ENCODE measurements around the gene PARVB. TPM values are rescaled to one million over a fixed set of nuclear protein-coding genes. Genes with fewer than 3 reads are reported as not detected.

The PARVB gene
- total and polyA plus RNA-seq, 10 of the 15 experiments (the other 5 are each of a cell fraction or from before 2014, with no cell fraction given), result 5.2 to 264 (median 76.0) TPM

- TF ChIP-seq, protein P1, sequence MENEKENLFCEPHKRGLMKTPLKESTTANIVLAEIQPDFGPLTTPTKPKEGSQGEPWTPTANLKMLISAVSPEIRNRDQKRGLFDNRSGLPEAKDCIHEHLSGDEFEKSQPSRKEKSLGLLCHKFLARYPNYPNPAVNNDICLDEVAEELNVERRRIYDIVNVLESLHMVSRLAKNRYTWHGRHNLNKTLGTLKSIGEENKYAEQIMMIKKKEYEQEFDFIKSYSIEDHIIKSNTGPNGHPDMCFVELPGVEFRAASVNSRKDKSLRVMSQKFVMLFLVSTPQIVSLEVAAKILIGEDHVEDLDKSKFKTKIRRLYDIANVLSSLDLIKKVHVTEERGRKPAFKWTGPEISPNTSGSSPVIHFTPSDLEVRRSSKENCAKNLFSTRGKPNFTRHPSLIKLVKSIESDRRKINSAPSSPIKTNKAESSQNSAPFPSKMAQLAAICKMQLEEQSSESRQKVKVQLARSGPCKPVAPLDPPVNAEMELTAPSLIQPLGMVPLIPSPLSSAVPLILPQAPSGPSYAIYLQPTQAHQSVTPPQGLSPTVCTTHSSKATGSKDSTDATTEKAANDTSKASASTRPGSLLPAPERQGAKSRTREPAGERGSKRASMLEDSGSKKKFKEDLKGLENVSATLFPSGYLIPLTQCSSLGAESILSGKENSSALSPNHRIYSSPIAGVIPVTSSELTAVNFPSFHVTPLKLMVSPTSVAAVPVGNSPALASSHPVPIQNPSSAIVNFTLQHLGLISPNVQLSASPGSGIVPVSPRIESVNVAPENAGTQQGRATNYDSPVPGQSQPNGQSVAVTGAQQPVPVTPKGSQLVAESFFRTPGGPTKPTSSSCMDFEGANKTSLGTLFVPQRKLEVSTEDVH (IDR thresholded peaks at IDR 0.05; ENCODE audit: low read depth, partially characterized antibody), result no peak
- TF ChIP-seq ZBED1 (IDR thresholded peaks at IDR 0.05; ENCODE audit: borderline replicate concordance), result no peak
- no peak for TF ChIP-seq TCF3 (IDR thresholded peaks at IDR 0.05; ENCODE audit: borderline replicate concordance, insufficient read depth, low read depth, low read length)
- TF ChIP-seq, protein P2, sequence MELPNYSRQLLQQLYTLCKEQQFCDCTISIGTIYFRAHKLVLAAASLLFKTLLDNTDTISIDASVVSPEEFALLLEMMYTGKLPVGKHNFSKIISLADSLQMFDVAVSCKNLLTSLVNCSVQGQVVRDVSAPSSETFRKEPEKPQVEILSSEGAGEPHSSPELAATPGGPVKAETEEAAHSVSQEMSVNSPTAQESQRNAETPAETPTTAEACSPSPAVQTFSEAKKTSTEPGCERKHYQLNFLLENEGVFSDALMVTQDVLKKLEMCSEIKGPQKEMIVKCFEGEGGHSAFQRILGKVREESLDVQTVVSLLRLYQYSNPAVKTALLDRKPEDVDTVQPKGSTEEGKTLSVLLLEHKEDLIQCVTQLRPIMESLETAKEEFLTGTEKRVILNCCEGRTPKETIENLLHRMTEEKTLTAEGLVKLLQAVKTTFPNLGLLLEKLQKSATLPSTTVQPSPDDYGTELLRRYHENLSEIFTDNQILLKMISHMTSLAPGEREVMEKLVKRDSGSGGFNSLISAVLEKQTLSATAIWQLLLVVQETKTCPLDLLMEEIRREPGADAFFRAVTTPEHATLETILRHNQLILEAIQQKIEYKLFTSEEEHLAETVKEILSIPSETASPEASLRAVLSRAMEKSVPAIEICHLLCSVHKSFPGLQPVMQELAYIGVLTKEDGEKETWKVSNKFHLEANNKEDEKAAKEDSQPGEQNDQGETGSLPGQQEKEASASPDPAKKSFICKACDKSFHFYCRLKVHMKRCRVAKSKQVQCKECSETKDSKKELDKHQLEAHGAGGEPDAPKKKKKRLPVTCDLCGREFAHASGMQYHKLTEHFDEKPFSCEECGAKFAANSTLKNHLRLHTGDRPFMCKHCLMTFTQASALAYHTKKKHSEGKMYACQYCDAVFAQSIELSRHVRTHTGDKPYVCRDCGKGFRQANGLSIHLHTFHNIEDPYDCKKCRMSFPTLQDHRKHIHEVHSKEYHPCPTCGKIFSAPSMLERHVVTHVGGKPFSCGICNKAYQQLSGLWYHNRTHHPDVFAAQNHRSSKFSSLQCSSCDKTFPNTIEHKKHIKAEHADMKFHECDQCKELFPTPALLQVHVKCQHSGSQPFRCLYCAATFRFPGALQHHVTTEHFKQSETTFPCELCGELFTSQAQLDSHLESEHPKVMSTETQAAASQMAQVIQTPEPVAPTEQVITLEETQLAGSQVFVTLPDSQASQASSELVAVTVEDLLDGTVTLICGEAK (IDR thresholded peaks at IDR 0.05; ENCODE audit: borderline replicate concordance), result no peak
Measured at GRCh38 chr22:44207981-44208317, 183.8 kb downstream of the PARVB start (continued).

GRCh38 chr22:44209343-44209742 lies 185.2 kb downstream of the PARVB start:
- SMC1A ChIA-PET (ENCODE audit: uncharacterized antibody, unreplicated experiment), result no interaction called here
- H3K27me3 ChIP-seq (replicated peaks in 1 of 2; ENCODE audit: control insufficient read depth in 2 of 2, insufficient read depth in 2 of 2, low read length in 1 of 2), result no peaks in the 10 kb centered on the region
- TF ChIP-seq KDM1A (IDR thresholded peaks at IDR 0.05; ENCODE audit: borderline replicate concordance) (no peak), BMI1 (IDR thresholded peaks at IDR 0.05; ENCODE audit: borderline replicate concordance) (no peak), PKNOX1 (IDR thresholded peaks at IDR 0.05) (no peak), BHLHE40 (IDR thresholded peaks at IDR 0.05; ENCODE audit: borderline replicate concordance in 1 of 2, low read depth in 2 of 2, low read length in 1 of 2) (no peak), SP1 (IDR thresholded peaks at IDR 0.05; ENCODE audit: low read depth, low read length) (no peak), EZH2 (IDR thresholded peaks at IDR 0.05; ENCODE audit: borderline replicate concordance, control insufficient read depth, low read depth, low read length) (no peak), CHD2 (IDR thresholded peaks at IDR 0.05; ENCODE audit: borderline replicate concordance, low read depth, low read length) (no peak), ZNF24 (IDR thresholded peaks at IDR 0.05) (no peak), MTA3 (IDR thresholded peaks at IDR 0.05; ENCODE audit: borderline replicate concordance, low read length) (no peak)
- TF ChIP-seq, protein P3, sequence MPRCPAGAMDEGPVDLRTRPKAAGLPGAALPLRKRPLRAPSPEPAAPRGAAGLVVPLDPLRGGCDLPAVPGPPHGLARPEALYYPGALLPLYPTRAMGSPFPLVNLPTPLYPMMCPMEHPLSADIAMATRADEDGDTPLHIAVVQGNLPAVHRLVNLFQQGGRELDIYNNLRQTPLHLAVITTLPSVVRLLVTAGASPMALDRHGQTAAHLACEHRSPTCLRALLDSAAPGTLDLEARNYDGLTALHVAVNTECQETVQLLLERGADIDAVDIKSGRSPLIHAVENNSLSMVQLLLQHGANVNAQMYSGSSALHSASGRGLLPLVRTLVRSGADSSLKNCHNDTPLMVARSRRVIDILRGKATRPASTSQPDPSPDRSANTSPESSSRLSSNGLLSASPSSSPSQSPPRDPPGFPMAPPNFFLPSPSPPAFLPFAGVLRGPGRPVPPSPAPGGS (IDR thresholded peaks at IDR 0.05; ENCODE audit: borderline replicate concordance, insufficient read depth, low read depth, low read length, poor library complexity, severe bottlenecking), result no peak
- no peak overlapping the region for H3K4me2 ChIP-seq (ENCODE audit: control insufficient read depth, insufficient read depth)
- in situ Hi-C loops (cut with MboI), result no loop called here
- no peak overlapping the region for H3K4me3 ChIP-seq
- DNase-seq (ENCODE audit: low read depth, low spot score) (no peak), FAIRE-seq (no peak), ATAC-seq (no peak)
- POLR2A ChIA-PET, result no interaction called here
- H3K27ac ChIP-seq (ENCODE audit: control insufficient read depth, insufficient read depth), result no peak overlapping the region
- intact Hi-C loops (cut with micrococcal nuclease; ENCODE audit: unreplicated experiment), result no loop called here
- H4K20me1 ChIP-seq (ENCODE audit: control insufficient read depth, insufficient read depth), result no peaks in the 10 kb centered on the region
- CTCF ChIA-PET, result no interaction called here
- no TSS peak for BruUV-seq (replicated peaks)
- no peaks in the 10 kb centered on the region; the same call in 2 of the 3 replicates for H3K9me3 ChIP-seq (replicated peaks; ENCODE audit: control insufficient read depth, insufficient read depth, low read length)
- no peaks in the 10 kb centered on the region for H3K79me2 ChIP-seq (ENCODE audit: control insufficient read depth, insufficient read depth, low read length)
- H3K36me3 ChIP-seq (ENCODE audit: control insufficient read depth in 2 of 2, insufficient read depth in 2 of 2, low read length in 1 of 2), result no peaks in the 10 kb centered on the region
- RAD21 ChIA-PET (ENCODE audit: unreplicated experiment), result no interaction called here
- no peak overlapping the region for H3K9ac ChIP-seq (ENCODE audit: control insufficient read depth, insufficient read depth, low read length)
- H2AFZ ChIP-seq (ENCODE audit: control insufficient read depth, low read depth, low read length), result no peak overlapping the region
- 57% methylated on average over 3 of the region's 3 CpGs for WGBS (ENCODE audit: insufficient coverage, insufficient replicate concordance, low lambda C conversion rate, missing lambda C conversion rate)
- H3K4me1 ChIP-seq (ENCODE audit: control insufficient read depth, insufficient read depth, low read length), result peaks cover 12% of the 10 kb centered on the region

Measured in GM12878 (cell line).